Heart right ventricle (tissue), 16 donors: Measurements from ENCODE around the gene COPZ2. TPM values are rescaled to one million over a fixed set of nuclear protein-coding genes. Genes with fewer than 3 reads are reported as not detected.
A peak's percentile ranks its signal among the peaks of the same experiment; 100 is the strongest.

Source experiments
- ATAC-seq, 8 donors: fragments of 200-7000 bp; cut with Tn5 transposase; one replicate each; pipeline ENCODE4 v1.9.1; 2020; ENCODE audit warnings: mild to moderate bottlenecking in 8 of 8, moderate library complexity in 8 of 8, moderate number of reproducible peaks in 1 of 8
- DNase-seq, 2 donors: peaks; one replicate each; pipeline ENCODE4 v3.0.0-alpha.2; 2020
- H3K27ac ChIP-seq, 10 donors: fragments of 200-600 bp; sonication (generic) in 2 of 10; one replicate each; pipeline versions ENCODE4 v1.5.0 to v1.8.0; 2020 to 2022; ENCODE audit warnings: mild to moderate bottlenecking in 3 of 10
- H3K27me3 ChIP-seq, 7 donors: fragments of 200-600 bp; one replicate each; pipeline ENCODE4 v1.8.0; 2021 to 2022; ENCODE audit warnings: mild to moderate bottlenecking in 2 of 7
- H3K36me3 ChIP-seq, 9 donors: fragments of 200-600 bp; sonication (generic) in 1 of 9; one replicate each; pipeline versions ENCODE4 v1.5.0 to v1.8.0; 2020 to 2022; ENCODE audit warnings: mild to moderate bottlenecking in 2 of 9
- H3K4me1 ChIP-seq, 9 donors: fragments of 200-600 bp; sonication (generic) in 1 of 9; one replicate each; pipeline versions ENCODE4 v1.5.0 to v1.8.0; 2020 to 2022; ENCODE audit warnings: mild to moderate bottlenecking in 4 of 9
- H3K4me3 ChIP-seq, 10 donors: fragments of 200-600 bp; sonication (generic) in 2 of 10; one replicate each; pipeline versions ENCODE4 v1.5.0 to v1.8.0; 2020 to 2022; ENCODE audit warnings: mild to moderate bottlenecking in 7 of 10, moderate library complexity in 2 of 10
- H3K9me3 ChIP-seq, 11 donors: fragments of 200-600 bp in 10 of 11; sonication (generic) in 2 of 11; one replicate each; pipeline versions ENCODE4 v1.5.0 to v1.8.0; 2013 to 2022; ENCODE audit warnings: mild to moderate bottlenecking in 2 of 11, control low read depth in 1 of 11, moderate library complexity in 1 of 11
- CTCF ChIP-seq, 9 donors: fragments of 200-600 bp; sonication (generic) in 2 of 9; IDR thresholded peaks; one replicate each; pipeline versions ENCODE4 v1.5.0 to v1.8.0; 2021 to 2022; ENCODE audit warnings: antibody characterized with exemption in 9 of 9, mild to moderate bottlenecking in 5 of 9, moderate library complexity in 1 of 9
- whole genome bisulfite sequencing, 2 donors: extraction: QIAGEN DNeasy Blood & Tissue Kit; methylation state at CpG; one replicate each; pipeline ENCODE4 v1.1.7; 2013; ENCODE audit warnings: inconsistent platforms in 1 of 2; 5-methylcytosine and 5-hydroxymethylcytosine counted together
- intact Hi-C, 10 donors: fragments of 100-400 bp; cut with DNase I; formaldehyde crosslinking; loops; one replicate each; pipeline versions ENCODE4 v1.11.1 to v1.14.2; 2022
- polyA plus RNA-seq, 2 donors: library from polyadenylated mRNA; stranded (reverse); fragments of 200-250 nt; gene quantifications; one replicate each; pipeline ENCODE4 v1.2.3, GENCODE V29; 2013
- total RNA-seq, 10 donors: library from RNA; stranded (reverse); fragmentation: NEBNext Ultra II Directional in 3 of 10; extraction: Animal tissue kit (Norgen Biotek cat#: 25700) in 3 of 10; gene quantifications; one replicate each; pipeline versions ENCODE4 v1.2.1 to v1.2.4, GENCODE V29; 2021 to 2023
- donor health status: Arrhythmogenic right ventricular cardiomyopathy.
- donor health status: ischemic (EF 13 %, LVEDD 7.1; RV severe dilation, severe dysfunction).
- donor health status: healthy with polysubstance abuse.
- donor health status: DM: no; HTN: yes; CAD: no.
- donor health status: DM: no; HTN: no; CAD: no.
- donor health status: ischemic (EF 25% LVEDD 6.9; RV normal size, moderate dysfunction).
- donor health status: ischemic (EF 25% LVEDD 5.7; RV mildly dilated, moderate dysfunction).
- donor health status: healthy.
- donor health status: DM: yes; HTN: yes; CAD: no.
- donor health status: Ischemic cardiomyopathy.
- donor health status: ischemic (EF 35%, LVEDD 5.7; RV mildly dilated, moderate dysfunction).
- donor health status: nonischemic (EF 11% LVEDD 7.7; RV severe dilation, severe dysfunction).
- donor health status: DM: yes; HTN: yes; CAD: no.
- donor health status: PGD.
- donor health status: ischemic (EF 29% LVEDD 5.4; RV normal size, mild dysfunction).
- donor health status: nonischemic (EF 23%, LVEDD 6.1; RV moderate dilation, normal function).

COPZ2 gene
- total and polyA plus RNA-seq, 12 donors: 17.5 to 67.3 (median 59.1) TPM

GRCh38 chr17:48055531-48056245 is 18.1 kb upstream of the COPZ2 start:
- WGBS, 2 donors: 70 to 72% methylated on average over 5 of the region's 5 CpGs
- H3K27me3 ChIP-seq: no peaks in the 10 kb centered on the region
- H3K27ac ChIP-seq: peak overlapping the region in 6 of 10 donors; percentile 8 to 99 (median 84)
- peaks cover 45 to 98% (median 78%) of the 10 kb centered on the region in 9 donors for H3K4me1 ChIP-seq
- H3K36me3 ChIP-seq: peaks cover 6 to 97% (median 59%) of the 10 kb centered on the region in 9 donors
- no peaks in the 10 kb centered on the region for H3K9me3 ChIP-seq
- DNase-seq (no peak), ATAC-seq (no peak)
- intact Hi-C loops: no loop called here
- peak overlapping the region in 1 of 10 donors; percentile 66 for H3K4me3 ChIP-seq
- TF ChIP-seq CTCF (IDR thresholded peaks at IDR 0.05): no peak

- DNase-seq (peak; percentile 73 to 74), ATAC-seq (peak; percentile 37 to 73 (median 57))
- intact Hi-C loops: no loop called here
- Histone ChIP-seq H3K4me1 (peaks cover 47 to 98% (median 79%) of the 10 kb centered on the region in 9 donors), H3K4me3 (peak overlapping the region in 9 of 10 donors; percentile 31 to 89 (median 66)), H3K9me3 (no peaks in the 10 kb centered on the region), H3K27ac (peak overlapping the region; percentile 92 to 99 (median 98)), H3K36me3 (peaks cover 0 to 87% (median 49%) of the 10 kb centered on the region in 9 donors), H3K27me3 (no peaks in the 10 kb centered on the region)
- 21 to 22% methylated on average over 33 to 34 of the region's 34 CpGs for WGBS, 2 donors
- TF ChIP-seq CTCF (IDR thresholded peaks at IDR 0.05): no peak
Measured at GRCh38 chr17:48054238-48055185, 16.9 kb upstream of the COPZ2 start.

DNA sequence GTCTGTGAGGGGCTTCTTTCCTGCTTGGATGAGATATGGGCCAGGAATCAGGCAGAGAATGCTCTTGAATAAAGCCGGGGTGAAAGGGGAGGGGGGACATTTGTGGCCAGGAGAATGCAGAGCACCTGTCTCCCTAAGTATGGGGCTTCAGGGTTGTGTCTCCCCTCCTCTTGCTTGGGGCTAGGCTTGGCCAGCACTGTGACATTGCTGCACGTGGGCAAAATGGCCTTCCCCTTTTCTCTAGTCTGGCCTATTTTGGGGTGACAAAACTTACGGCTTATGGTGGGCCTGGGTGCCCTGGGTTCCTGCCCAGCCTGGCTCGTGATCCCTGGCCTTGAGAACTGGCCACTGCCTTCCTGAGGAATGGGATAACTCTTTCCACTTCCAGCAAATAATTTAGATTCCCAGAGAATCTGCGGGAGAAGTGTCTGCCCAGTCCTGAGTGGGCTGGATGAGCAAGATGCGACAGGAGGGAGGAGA is 16.2 kb upstream of the COPZ2 start:
- H3K36me3 ChIP-seq: peaks cover 0 to 80% (median 42%) of the 10 kb centered on the region in 9 donors

More for the DNA sequence above, 16.2 kb upstream of the COPZ2 start:
- Histone ChIP-seq H3K27me3 (no peaks in the 10 kb centered on the region), H3K27ac (peak overlapping the region; percentile 92 to 99 (median 98)), H3K4me3 (peak overlapping the region in 9 of 10 donors; percentile 31 to 89 (median 66)), H3K9me3 (no peaks in the 10 kb centered on the region), H3K4me1 (peaks cover 47 to 98% (median 78%) of the 10 kb centered on the region in 9 donors)
- intact Hi-C loops: loop anchor here in 2 of 10 donors (2.0 kb wide), 2 partner anchors 21 to 53 kb away; partner anchors contain the start of gene SNX11 (in 1 of the 2)
- ATAC-seq (no peak), DNase-seq (no peak)
- 12% methylated on average over 6 of the region's 6 CpGs for WGBS, 2 donors
- no peak for TF ChIP-seq CTCF (IDR thresholded peaks at IDR 0.05)
